Duodenal mucosa (tissue), 2 donors: ENCODE results near the gene NECAB3.

ENCODE experiments used
- H3K27ac ChIP-seq: one replicate; pipeline ENCODE4 v1.7.0; 2013; ENCODE audit warnings: low read depth, low read length
- H3K27me3 ChIP-seq, 2 donors: one replicate each; pipeline ENCODE4 v1.7.0; 2013; ENCODE audit warnings: low read length in 2 of 2, control low read depth in 1 of 2; ENCODE audit not compliant: insufficient read depth in 2 of 2, control insufficient read depth in 1 of 2
- H3K36me3 ChIP-seq, 2 donors: one replicate each; pipeline ENCODE4 v1.7.0; 2013; ENCODE audit warnings: low read length in 2 of 2, control low read depth in 1 of 2; ENCODE audit not compliant: insufficient read depth in 2 of 2, control insufficient read depth in 1 of 2
- H3K4me1 ChIP-seq, 2 donors: one replicate each; pipeline ENCODE4 v1.7.0; 2013; ENCODE audit warnings: low read length in 2 of 2, control low read depth in 1 of 2; ENCODE audit not compliant: insufficient read depth in 2 of 2, control insufficient read depth in 1 of 2
- H3K4me3 ChIP-seq, 2 donors: one replicate each; pipeline ENCODE4 v1.7.0; 2013; ENCODE audit warnings: low read length in 2 of 2, low read depth in 1 of 2
- H3K9ac ChIP-seq, 2 donors: one replicate each; pipeline ENCODE4 v1.7.0; 2013; ENCODE audit warnings: low read length in 2 of 2, low read depth in 1 of 2
- H3K9me3 ChIP-seq, 2 donors: one replicate each; pipeline ENCODE4 v1.7.0; 2013; ENCODE audit warnings: low read length in 2 of 2, control low read depth in 1 of 2; ENCODE audit not compliant: control insufficient read depth in 1 of 2

Gene NECAB3

DNA sequence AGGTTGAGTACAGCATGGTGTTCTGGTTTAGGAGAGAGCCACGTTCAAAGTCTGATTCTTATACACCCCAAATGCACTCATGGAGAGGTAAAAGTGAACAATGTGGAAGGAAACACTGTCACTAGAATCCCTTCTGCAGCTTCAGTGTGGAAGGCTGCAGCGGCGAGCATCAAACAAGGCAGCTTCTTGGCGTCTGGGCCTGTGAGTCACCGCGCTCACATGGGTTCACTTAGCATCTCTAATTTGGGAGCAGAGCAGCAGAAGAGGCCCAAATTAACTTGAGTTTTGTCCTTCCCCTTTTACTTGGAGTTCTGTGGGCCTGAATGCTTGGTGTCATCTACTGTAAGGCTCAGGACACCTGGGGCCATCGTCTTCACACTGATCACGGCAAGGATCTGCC is 22.9 kb upstream of the NECAB3 start:
- H3K4me3 ChIP-seq = no peak overlapping the region
- H3K36me3 ChIP-seq = no peaks in the 10 kb centered on the region
- H3K9ac ChIP-seq = no peak overlapping the region
- no peaks in the 10 kb centered on the region for H3K27me3 ChIP-seq
- H3K4me1 ChIP-seq = no peaks in the 10 kb centered on the region
- no peaks in the 10 kb centered on the region for H3K9me3 ChIP-seq
- H3K27ac ChIP-seq = no peak overlapping the region

DNA sequence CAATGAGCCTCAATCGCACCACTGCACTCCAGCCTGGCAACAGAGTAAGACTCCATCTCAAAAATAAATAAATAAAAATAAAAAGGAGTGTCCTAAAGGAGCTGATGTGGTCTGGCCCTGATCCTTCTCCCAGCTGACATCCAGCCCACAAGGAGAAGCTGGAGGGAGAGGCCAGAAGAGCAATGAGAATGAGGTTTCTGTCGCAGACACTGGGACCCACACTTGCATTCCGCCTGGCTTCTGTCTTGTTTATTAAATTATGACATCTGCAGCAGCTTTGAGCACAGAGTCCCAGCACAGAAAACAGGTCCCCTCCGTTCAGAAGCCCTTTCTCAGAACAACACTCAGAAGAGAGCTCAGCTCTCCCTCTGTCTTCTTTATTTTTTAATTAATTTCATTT is 22.2 kb upstream of the NECAB3 start:
- no peak overlapping the region for H3K27ac ChIP-seq

DNA sequence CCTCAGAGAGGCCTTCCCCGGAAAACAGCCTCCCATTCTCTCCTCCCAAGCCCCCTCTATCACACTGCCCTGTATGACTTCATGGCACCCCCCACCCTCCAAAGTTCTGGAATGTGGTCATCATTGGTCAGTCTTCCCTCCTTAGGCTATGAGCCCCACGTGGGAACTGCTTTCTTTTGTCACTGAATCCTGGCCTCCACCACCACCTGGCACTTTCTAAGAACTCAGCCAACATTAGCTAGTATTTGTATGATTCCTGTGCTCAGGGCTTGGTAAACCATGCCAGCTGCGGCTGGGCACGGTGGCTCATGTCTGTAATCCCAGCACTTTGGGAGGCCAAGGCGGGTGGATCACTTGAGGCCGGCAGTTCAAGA is 20.4 kb upstream of the NECAB3 start:
- H3K4me3 ChIP-seq = no peak overlapping the region
- no peaks in the 10 kb centered on the region for H3K36me3 ChIP-seq
- no peak overlapping the region for H3K9ac ChIP-seq
- no peaks in the 10 kb centered on the region for H3K9me3 ChIP-seq
- H3K27ac ChIP-seq = no peak overlapping the region
- no peaks in the 10 kb centered on the region for H3K4me1 ChIP-seq
- no peaks in the 10 kb centered on the region for H3K27me3 ChIP-seq

More for the DNA sequence above, 22.2 kb upstream of the NECAB3 start:
- Histone ChIP-seq H3K9me3 (no peaks in the 10 kb centered on the region), H3K4me3 (no peak overlapping the region), H3K36me3 (no peaks in the 10 kb centered on the region), H3K4me1 (no peaks in the 10 kb centered on the region), H3K27me3 (no peaks in the 10 kb centered on the region), H3K9ac (no peak overlapping the region)

DNA sequence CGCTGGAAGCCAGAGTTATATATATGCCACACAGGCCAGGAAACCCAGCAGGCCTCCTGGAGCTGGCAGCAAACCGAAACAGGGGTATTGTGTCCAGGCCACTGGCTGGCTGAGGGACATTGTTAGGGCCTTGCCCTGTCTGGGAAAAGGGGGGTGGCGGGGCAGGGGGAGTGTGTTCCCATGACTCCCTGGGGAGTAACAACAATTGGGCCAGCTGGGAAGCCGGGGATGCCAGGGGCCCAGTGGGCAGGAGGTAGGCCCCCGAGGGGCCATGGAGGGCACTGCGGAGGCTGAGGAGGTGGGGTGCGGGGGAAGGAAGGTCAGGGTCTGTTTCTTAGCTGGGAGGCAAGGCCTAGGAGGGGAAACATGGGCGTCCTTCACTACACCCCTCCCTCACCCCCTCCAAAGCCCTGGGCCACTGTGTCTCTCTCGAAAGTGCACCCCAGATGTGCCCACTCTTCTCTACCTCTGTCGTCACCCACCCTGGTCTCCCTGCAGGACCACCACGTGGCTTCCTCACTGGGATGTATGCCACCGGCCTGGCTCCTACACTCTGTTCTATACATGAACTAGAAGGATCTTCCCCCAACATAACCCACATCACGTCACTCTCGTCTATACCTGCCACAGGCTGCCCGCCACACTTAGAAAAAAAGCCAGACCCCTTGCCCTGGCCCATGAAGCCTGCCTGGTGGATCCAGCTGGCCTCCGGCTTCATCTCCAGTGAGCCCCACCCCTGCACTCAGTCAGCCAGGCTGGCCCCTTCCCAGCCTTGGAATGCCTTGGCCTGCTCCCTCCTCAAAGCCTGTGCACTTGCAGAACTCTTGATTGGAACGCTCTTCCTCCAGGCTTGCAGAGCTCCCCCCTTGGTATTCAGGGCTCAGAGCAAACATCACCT is 19.8 kb upstream of the NECAB3 start:
- no peak overlapping the region for H3K27ac ChIP-seq
- H3K4me1 ChIP-seq = no peaks in the 10 kb centered on the region
- no peaks in the 10 kb centered on the region for H3K36me3 ChIP-seq
- H3K9me3 ChIP-seq = no peaks in the 10 kb centered on the region
- H3K4me3 ChIP-seq = no peak overlapping the region
- no peaks in the 10 kb centered on the region for H3K27me3 ChIP-seq
- H3K9ac ChIP-seq = no peak overlapping the region

GRCh38 chr20:33693289-33693688 is 19.1 kb upstream of the NECAB3 start:
- Histone ChIP-seq H3K27me3 (no peaks in the 10 kb centered on the region), H3K4me3 (no peak overlapping the region), H3K27ac (no peak overlapping the region), H3K9ac (no peak overlapping the region), H3K4me1 (no peaks in the 10 kb centered on the region), H3K9me3 (no peaks in the 10 kb centered on the region), H3K36me3 (no peaks in the 10 kb centered on the region)

DNA sequence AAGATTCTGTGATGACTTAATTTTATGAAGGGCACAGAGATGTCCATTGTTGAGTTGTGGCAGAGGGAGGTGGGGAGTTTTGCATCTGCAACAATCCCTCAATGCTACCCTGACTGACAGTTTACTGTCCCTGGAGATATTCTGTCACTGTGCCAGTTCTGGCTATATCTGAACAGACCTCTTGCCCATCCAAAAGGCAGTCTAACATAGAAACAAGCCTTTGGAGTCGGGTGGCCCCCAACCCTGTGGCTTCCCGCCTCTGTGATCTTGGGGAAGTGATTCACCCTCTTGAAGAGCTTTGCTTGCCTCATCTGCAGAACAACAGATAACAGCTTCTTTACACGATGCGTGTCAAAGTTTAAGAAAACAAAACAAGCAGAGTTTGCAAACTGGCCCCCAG is 15.7 kb upstream of the NECAB3 start:
- peaks cover 9 to 12% of the 10 kb centered on the region in 2 donors for H3K4me1 ChIP-seq
- no peaks in the 10 kb centered on the region for H3K27me3 ChIP-seq
- no peak overlapping the region for H3K4me3 ChIP-seq
- H3K27ac ChIP-seq = no peak overlapping the region
- no peak overlapping the region for H3K9ac ChIP-seq
- H3K36me3 ChIP-seq = no peaks in the 10 kb centered on the region
- H3K9me3 ChIP-seq = no peaks in the 10 kb centered on the region

GRCh38 chr20:33689493-33689892 is 15.3 kb upstream of the NECAB3 start:
- Histone ChIP-seq H3K27me3 (no peaks in the 10 kb centered on the region), H3K27ac (no peak overlapping the region), H3K9me3 (no peaks in the 10 kb centered on the region), H3K4me3 (no peak overlapping the region), H3K4me1 (peaks cover 14 to 17% of the 10 kb centered on the region in 2 donors), H3K36me3 (no peaks in the 10 kb centered on the region), H3K9ac (no peak overlapping the region)

DNA sequence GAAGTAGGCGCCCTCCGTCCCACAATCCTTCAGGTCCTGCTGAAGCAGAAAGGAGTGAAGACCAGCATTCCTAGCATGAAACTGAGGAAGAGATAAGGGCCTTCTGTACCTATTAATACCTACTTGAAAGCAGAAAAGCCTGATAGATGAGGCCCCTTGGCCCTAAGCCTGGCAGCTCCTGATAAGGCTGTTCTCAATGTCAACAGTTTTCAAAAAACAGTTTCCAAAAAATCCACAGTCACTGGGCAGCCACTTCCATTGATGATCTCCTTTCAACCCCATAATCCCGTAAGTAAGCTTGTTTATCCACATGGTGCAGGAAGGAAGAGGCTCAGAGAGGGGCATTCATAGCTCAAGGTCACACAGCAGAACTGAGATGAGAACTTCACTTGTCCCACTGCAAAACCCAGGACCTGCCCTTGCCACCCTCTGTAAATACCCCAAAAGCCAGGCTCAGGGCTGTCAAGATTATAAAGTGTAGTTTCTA is 14.8 kb upstream of the NECAB3 start:
- Histone ChIP-seq H3K4me1 (peaks cover 17 to 19% of the 10 kb centered on the region in 2 donors), H3K9ac (no peak overlapping the region), H3K36me3 (no peaks in the 10 kb centered on the region), H3K27me3 (no peaks in the 10 kb centered on the region), H3K9me3 (no peaks in the 10 kb centered on the region), H3K27ac (no peak overlapping the region), H3K4me3 (no peak overlapping the region)

- H3K27ac ChIP-seq = no peak overlapping the region
- peaks cover 17 to 19% of the 10 kb centered on the region in 2 donors for H3K4me1 ChIP-seq
- no peak overlapping the region for H3K4me3 ChIP-seq
- H3K27me3 ChIP-seq = no peaks in the 10 kb centered on the region
- H3K9me3 ChIP-seq = no peaks in the 10 kb centered on the region
- no peaks in the 10 kb centered on the region for H3K36me3 ChIP-seq
- no peak overlapping the region for H3K9ac ChIP-seq
Measured at GRCh38 chr20:33687993-33688937, 14.0 kb upstream of the NECAB3 start.

DNA sequence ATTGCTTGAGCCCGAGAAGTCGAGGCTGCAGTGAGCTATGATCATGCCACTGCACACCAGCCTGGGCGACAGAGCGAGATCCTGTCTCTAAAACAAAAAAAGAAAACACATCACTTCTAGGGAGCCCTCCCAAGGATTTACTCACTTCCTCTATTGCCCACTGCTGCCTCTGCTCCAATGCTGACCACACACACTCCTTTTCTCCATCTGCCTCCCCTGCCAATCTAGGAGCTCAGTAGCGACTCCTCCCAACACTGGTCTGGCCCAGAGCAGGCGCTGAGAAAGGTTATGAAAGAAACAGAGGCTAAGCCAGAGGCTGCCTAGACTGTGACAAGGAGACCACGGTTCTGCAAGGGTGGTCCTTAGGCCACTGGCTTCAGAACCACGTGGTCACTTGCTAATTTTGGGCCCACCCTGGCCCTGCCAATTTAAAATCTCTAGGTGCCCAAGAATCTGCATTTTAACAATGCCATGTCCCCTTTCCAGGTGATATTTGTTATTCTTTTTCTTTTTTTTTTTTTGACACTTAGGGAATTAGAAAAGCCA is 13.2 kb upstream of the NECAB3 start:
- H3K36me3 ChIP-seq = no peaks in the 10 kb centered on the region
- H3K27ac ChIP-seq = no peak overlapping the region
- H3K4me1 ChIP-seq = peaks cover 17 to 19% of the 10 kb centered on the region in 2 donors
- no peak overlapping the region for H3K9ac ChIP-seq
- H3K4me3 ChIP-seq = no peak overlapping the region
- no peaks in the 10 kb centered on the region for H3K9me3 ChIP-seq
- H3K27me3 ChIP-seq = no peaks in the 10 kb centered on the region
